Erythroblast (primary cell): Measurements from ENCODE around the gene ITPKC.

ENCODE experiments used
- GATA1 ChIP-seq: IDR thresholded peaks from 2 replicates; pipeline ENCODE4 v1.6.1; 2011; ENCODE audit warnings: low read depth, mild to moderate bottlenecking, control low read depth, low read length, moderate library complexity
- POLR2A ChIP-seq: IDR thresholded peaks from 2 replicates; pipeline ENCODE4 v1.6.1; 2011; ENCODE audit warnings: mild to moderate bottlenecking, low read length

DNA sequence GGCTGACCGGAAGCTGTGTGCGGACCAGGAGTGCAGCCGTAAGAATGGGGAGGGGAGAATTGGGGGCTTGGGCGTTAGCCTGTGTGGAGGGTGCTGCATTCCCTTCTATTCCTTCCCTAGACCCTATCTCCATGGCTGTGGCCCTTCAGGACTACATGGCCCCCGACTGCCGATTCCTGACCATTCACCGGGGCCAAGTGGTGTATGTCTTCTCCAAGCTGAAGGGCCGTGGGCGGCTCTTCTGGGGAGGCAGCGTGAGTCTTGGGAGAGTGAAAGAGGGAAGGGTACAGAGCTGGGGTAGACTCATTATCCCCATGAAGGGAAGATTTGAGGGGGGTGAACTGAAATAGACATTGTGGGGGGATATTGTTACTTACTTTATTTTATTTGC, 58.7 kb downstream of the ITPKC start:
- no peak for TF ChIP-seq POLR2A
- no peak for TF ChIP-seq GATA1
